AG04449 (cell line): Measurements from ENCODE around the gene PCP4L1.

Experiments
- CTCF ChIA-PET: fragments of 350-600 bp; formaldehyde crosslinking; extraction: SDS; loops from one replicate; lab custom pipeline; 2021; ENCODE audit warnings: antibody characterized with exemption; lab: Yijun Ruan, JAX
- POLR2A ChIA-PET: fragments of 400-600, 350-600 bp; formaldehyde crosslinking; extraction: SDS; loops from one replicate; lab custom pipeline; 2020; ENCODE audit warnings: antibody characterized with exemption, inconsistent platforms; lab: Yijun Ruan, JAX
- DNase-seq: peaks from one replicate; pipeline ENCODE4 v3.0.0-alpha.2; 2010; ENCODE audit warnings: low read depth, low spot score
- H3K4me3 ChIP-seq: 2 replicates; pipeline ENCODE4 v1.5.1; 2011; ENCODE audit warnings: low read depth, mild to moderate bottlenecking, control low read depth, low read length
- TF ChIP-seq, protein P1 (sequence below): IDR thresholded peaks from one replicate; pipeline ENCODE4 v1.5.1; 2011; ENCODE audit warnings: mild to moderate bottlenecking, moderate library complexity, low read length, control low read depth, inconsistent platforms; ENCODE audit not compliant: insufficient read depth; ENCODE audit errors: missing control alignments

PCP4L1 gene

DNA sequence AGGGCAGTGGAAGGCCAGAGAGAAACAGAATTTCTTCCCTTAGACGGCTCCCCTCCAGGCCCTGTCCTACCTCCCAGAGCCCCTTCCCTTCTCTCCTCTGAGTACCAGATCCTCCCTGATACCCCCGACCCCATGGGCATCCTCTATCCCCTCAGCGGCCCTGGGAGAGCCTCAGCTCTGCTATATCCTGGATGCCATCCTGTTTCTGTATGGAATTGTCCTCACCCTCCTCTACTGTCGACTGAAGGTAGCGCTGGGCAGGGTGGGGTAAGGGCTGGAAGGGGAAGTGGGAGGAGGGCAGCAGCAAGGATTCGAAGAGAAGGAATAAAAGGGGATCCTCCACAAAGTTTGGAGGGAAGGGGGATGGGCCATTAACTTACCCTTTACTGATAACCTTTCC, 40.7 kb upstream of the PCP4L1 start:
- DNase-seq: no peak
- TF ChIP-seq, protein P1, sequence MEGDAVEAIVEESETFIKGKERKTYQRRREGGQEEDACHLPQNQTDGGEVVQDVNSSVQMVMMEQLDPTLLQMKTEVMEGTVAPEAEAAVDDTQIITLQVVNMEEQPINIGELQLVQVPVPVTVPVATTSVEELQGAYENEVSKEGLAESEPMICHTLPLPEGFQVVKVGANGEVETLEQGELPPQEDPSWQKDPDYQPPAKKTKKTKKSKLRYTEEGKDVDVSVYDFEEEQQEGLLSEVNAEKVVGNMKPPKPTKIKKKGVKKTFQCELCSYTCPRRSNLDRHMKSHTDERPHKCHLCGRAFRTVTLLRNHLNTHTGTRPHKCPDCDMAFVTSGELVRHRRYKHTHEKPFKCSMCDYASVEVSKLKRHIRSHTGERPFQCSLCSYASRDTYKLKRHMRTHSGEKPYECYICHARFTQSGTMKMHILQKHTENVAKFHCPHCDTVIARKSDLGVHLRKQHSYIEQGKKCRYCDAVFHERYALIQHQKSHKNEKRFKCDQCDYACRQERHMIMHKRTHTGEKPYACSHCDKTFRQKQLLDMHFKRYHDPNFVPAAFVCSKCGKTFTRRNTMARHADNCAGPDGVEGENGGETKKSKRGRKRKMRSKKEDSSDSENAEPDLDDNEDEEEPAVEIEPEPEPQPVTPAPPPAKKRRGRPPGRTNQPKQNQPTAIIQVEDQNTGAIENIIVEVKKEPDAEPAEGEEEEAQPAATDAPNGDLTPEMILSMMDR: no peak
- CTCF ChIA-PET: interaction anchor here (1.2 to 23.5 kb wide), 4 partner anchors 9 to 165 kb away, joined by 3 to 758 read pairs (median 53); partner anchors contain the start of genes ADAMTS4, NDUFS2 and TOMM40L
- POLR2A ChIA-PET: interaction anchor here (0.8 to 2.3 kb wide), 3 partner anchors 15 to 21 kb away, joined by 3 to 13 read pairs (median 4); partner anchors contain the start of gene NDUFS2
- no peak overlapping the region for H3K4me3 ChIP-seq

DNA sequence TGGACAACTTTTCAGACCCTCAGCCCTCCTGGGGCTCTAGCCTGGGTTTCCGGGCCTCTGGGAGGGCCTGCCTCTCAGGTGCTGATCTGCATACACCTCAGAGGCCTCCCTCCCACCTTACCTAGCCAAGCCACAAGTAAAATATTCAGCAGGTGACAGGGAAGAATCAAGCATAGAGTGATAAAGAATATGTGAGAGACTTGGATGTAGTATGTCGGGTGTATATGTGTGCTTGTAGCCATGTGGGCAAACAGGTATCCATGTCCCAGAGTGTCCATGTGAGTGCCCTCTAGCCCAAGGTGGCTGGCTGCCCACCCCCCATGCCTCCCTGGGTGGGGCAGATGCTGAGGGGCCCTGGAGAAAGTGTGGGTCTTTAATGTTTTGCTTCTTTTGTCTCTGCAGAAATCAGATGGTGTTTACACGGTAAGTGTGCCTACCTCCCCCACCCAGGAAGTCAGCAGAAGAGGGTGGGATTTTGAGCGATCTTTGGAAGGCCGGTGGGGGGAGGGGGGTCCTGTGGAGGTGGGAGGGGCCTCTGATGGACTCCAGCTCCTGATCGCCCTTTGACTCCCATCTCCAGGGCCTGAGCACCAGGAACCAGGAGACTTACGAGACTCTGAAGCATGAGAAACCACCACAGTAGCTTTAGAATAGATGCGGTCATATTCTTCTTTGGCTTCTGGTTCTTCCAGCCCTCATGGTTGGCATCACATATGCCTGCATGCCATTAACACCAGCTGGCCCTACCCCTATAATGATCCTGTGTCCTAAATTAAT, 40.1 kb upstream of the PCP4L1 start:
- CTCF ChIA-PET: interaction anchor here (1.1 to 23.5 kb wide), 6 partner anchors 9 to 163 kb away, joined by 3 to 758 read pairs (median 50); partner anchors contain the start of genes ADAMTS4, CFAP126, NDUFS2 and TOMM40L
- POLR2A ChIA-PET: interaction anchor here (0.8 kb wide), 1 partner anchor 20 kb away, joined by 3 read pairs; no protein-coding TSS in a partner anchor
- H3K4me3 ChIP-seq: no peak overlapping the region
- DNase-seq: no peak
- TF ChIP-seq, protein P1: no peak

DNA sequence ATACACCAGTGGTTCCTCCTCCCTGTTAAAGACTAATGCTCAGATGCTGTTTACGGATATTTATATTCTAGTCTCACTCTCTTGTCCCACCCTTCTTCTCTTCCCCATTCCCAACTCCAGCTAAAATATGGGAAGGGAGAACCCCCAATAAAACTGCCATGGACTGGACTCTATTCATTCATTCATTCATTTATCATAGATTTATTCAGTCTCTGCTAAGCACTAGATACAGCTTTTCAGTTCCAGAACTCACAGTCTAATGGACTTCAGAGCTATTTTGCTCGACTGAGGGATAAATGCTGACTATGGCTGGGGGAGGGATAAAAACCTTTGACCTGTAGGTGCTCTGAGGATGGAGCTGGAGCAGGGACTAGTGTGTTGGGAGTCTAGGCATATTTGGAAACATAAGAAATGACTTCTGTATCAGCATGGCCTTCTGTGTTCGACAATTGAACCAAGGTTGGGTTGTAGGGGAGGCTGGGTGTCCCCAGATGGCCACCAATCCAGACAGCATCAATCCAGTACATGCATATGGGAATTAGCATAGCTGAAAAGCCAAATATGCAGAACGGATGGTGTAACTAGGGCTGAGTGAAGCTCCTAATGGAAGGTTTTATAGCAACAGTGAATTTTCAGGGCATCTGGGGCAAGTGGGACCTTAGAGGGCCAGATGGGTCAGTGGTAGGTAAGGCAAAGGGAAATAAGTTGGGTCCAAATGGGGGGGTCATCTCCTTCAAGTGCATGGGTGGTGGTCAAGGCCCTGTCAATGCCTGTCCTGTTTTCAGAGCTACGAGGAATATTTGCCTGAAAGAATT, 39.3 kb upstream of the PCP4L1 start:
- DNase-seq: no peak
- TF ChIP-seq, protein P1: no peak
- CTCF ChIA-PET: interaction anchor here (0.7 to 23.5 kb wide), 8 partner anchors 8 to 163 kb away, joined by 3 to 758 read pairs (median 4); partner anchors contain the start of genes ADAMTS4, CFAP126, NDUFS2 and NR1I3
- POLR2A ChIA-PET: no interaction called here
- H3K4me3 ChIP-seq: no peak overlapping the region

DNA sequence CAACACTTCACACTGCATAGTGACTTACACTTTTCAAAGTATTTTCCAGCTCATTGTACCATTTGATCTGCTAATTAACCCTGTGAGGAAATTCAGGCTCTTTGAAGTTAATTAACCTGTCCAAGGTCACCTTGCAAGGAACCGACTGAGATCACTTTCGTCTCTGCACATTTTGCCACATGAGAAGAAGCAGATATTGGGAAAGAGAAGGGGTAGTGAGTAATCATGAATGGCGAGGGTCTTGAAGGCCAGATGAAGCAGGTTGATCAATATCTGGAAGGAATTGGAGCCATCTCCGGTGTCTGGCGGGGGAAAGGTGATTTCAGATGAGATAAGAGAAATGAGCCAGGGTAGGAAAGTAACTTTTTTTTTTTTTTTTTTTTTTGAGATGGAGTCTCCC, 38.5 kb upstream of the PCP4L1 start:
- CTCF ChIA-PET: interaction anchor here (1.1 to 23.5 kb wide), 6 partner anchors 7 to 162 kb away, joined by 3 to 758 read pairs (median 50); partner anchors contain the start of genes ADAMTS4, CFAP126, NDUFS2 and TOMM40L
- TF ChIP-seq, protein P1: no peak
- DNase-seq: no peak
- POLR2A ChIA-PET: no interaction called here
- H3K4me3 ChIP-seq: no peak overlapping the region

DNA sequence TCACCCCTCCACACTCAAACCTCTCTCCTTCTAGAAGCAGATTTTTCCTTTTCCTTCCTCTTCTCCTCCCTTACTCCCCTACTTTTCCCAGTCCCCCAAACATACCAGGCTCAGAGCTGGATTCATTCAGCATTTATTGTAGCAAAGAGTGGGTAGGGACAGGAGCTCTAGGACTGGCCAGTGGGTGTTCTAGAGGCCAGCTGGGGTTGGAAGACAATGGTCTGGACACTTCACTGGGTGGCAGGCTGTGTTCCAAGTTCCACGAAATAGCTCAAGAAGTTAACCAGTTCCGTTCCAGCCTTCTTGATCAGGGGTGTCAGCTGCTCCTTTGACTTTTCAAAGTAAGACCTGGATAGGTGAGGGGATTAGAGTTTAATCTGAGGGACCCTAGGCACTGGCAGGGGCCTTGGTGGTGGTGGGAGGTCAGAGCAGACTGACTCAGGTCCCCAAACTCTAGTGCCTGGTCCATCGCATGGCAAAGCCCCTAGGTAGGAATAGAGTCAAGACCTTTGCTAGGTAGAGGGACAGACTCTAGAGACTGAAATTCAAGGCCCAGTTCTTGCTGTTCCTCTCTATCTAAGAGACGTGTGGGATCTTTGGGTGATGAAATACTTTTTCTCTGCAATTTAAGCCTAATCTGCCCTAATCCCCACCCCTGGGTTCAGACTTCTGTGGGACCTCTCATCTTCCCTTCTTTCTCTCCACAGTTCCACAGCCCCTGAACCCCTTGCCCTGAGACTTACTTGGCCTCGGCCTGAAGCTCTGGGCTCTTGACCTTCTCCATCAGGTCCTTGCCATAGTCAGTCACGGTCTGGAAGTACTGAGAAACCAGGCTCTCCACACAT, 36.1 kb upstream of the PCP4L1 start:
- H3K4me3 ChIP-seq: no peak overlapping the region
- POLR2A ChIA-PET: no interaction called here
- CTCF ChIA-PET: interaction anchor here (0.9 to 23.5 kb wide), 6 partner anchors 17 to 160 kb away, joined by 3 to 758 read pairs (median 156); partner anchors contain the start of genes ADAMTS4, NDUFS2 and NR1I3
- DNase-seq: no peak
- TF ChIP-seq, protein P1: no peak
